Glutamatergic neuron (in vitro differentiated cells): ENCODE data around the gene PRKAG2. TPM values are rescaled to one million over a fixed set of nuclear protein-coding genes. Genes with fewer than 3 reads are reported as not detected.

Experiments used
- DNase-seq: peaks from one replicate; pipeline ENCODE4 v3.0.0; 2022
- H3K27ac Mint-ChIP-seq: one replicate; pipeline ENCODE4 v1.8.0; 2020; ENCODE audit warnings: mild to moderate bottlenecking, mixed read lengths, inconsistent platforms; ENCODE audit not compliant: unreplicated experiment
- H3K27me3 Mint-ChIP-seq: one replicate; pipeline ENCODE4 v1.8.0; 2020; ENCODE audit warnings: mild to moderate bottlenecking, moderate library complexity, mixed read lengths, inconsistent platforms; ENCODE audit not compliant: unreplicated experiment
- H3K36me3 Mint-ChIP-seq: one replicate; pipeline ENCODE4 v1.8.0; 2020; ENCODE audit warnings: mild to moderate bottlenecking, mixed read lengths, inconsistent platforms; ENCODE audit not compliant: unreplicated experiment
- H3K4me1 Mint-ChIP-seq: one replicate; pipeline ENCODE4 v1.8.0; 2020; ENCODE audit warnings: mild to moderate bottlenecking, low read depth, mixed read lengths, inconsistent platforms; ENCODE audit not compliant: unreplicated experiment
- H3K4me3 Mint-ChIP-seq: one replicate; pipeline ENCODE4 v1.8.0; 2020; ENCODE audit warnings: mild to moderate bottlenecking, mixed read lengths, inconsistent platforms; ENCODE audit not compliant: unreplicated experiment
- H3K9me3 Mint-ChIP-seq: one replicate; pipeline ENCODE4 v1.8.0; 2020; ENCODE audit warnings: mild to moderate bottlenecking, moderate library complexity, mixed read lengths, inconsistent platforms; ENCODE audit not compliant: unreplicated experiment
- CTCF ChIP-seq: fragments of 200-600 bp; sonication (generic); IDR thresholded peaks from one replicate; pipeline ENCODE4 v1.5.0; 2021; ENCODE audit not compliant: partially characterized antibody, unreplicated experiment
- total RNA-seq: library from RNA; stranded (reverse); fragmentation: NEBNext Ultra II Directional; extraction: Animal tissue kit (Norgen Biotek cat#: 25700); gene quantifications from one replicate; pipeline ENCODE4 v1.2.1, GENCODE V29; 2021; ENCODE audit not compliant: unreplicated experiment

Gene PRKAG2
- total RNA-seq, 1 donor from 2014 or later = 24.7 TPM

GRCh38 chr7:151673216-151673615, 203.7 kb downstream of the PRKAG2 start:
- Mint-ChIP-seq H3K27ac (no peak overlapping the region), H3K4me3 (no peak overlapping the region), H3K9me3 (peaks cover 5% of the 10 kb centered on the region), H3K36me3 (peaks cover under 1% of the 10 kb centered on the region), H3K27me3 (no peaks in the 10 kb centered on the region), H3K4me1 (peaks cover 2% of the 10 kb centered on the region)
- DNase-seq = no peak
- no peak for TF ChIP-seq CTCF

- no peak for DNase-seq
- Mint-ChIP-seq H3K27me3 (peaks cover 2% of the 10 kb centered on the region), H3K4me3 (no peak overlapping the region), H3K36me3 (peaks cover 4% of the 10 kb centered on the region), H3K9me3 (peaks cover 7% of the 10 kb centered on the region), H3K4me1 (peaks cover 2% of the 10 kb centered on the region), H3K27ac (no peak overlapping the region)
- TF ChIP-seq CTCF = no peak
These were observed 204.2 kb downstream of the PRKAG2 start for GRCh38 chr7:151672716-151673115.

GRCh38 chr7:151671514-151671913, 205.4 kb downstream of the PRKAG2 start:
- Mint-ChIP-seq H3K9me3 (peaks cover 7% of the 10 kb centered on the region), H3K27me3 (peaks cover 2% of the 10 kb centered on the region), H3K36me3 (peaks cover 8% of the 10 kb centered on the region), H3K27ac (no peak overlapping the region), H3K4me1 (peaks cover 2% of the 10 kb centered on the region), H3K4me3 (no peak overlapping the region)
- no peak for TF ChIP-seq CTCF
- no peak for DNase-seq

- peaks cover 2% of the 10 kb centered on the region for H3K4me1 Mint-ChIP-seq
- peaks cover 8% of the 10 kb centered on the region for H3K36me3 Mint-ChIP-seq
- TF ChIP-seq CTCF = no peak
- H3K9me3 Mint-ChIP-seq = peaks cover 4% of the 10 kb centered on the region
- H3K4me3 Mint-ChIP-seq = no peak overlapping the region
- H3K27me3 Mint-ChIP-seq = peaks cover 2% of the 10 kb centered on the region
- no peak overlapping the region for H3K27ac Mint-ChIP-seq
- no peak for DNase-seq
These were observed 207.2 kb downstream of the PRKAG2 start for GRCh38 chr7:151669762-151670161.

- Mint-ChIP-seq H3K4me3 (no peak overlapping the region), H3K27me3 (peaks cover 2% of the 10 kb centered on the region), H3K9me3 (peaks cover 7% of the 10 kb centered on the region), H3K36me3 (peaks cover 8% of the 10 kb centered on the region), H3K27ac (no peak overlapping the region), H3K4me1 (peaks cover 4% of the 10 kb centered on the region)
- DNase-seq = no peak
- no peak for TF ChIP-seq CTCF
These were observed 210.0 kb downstream of the PRKAG2 start for GRCh38 chr7:151666886-151667285.
